ENCODE measurements around the gene HS2ST1.
"Not testable (repeated sequence)": the region's sequence is repeated elsewhere in the genome, so short reads cannot be mapped to it uniquely, and the experiment has no call there.

The HS2ST1 gene

DNA sequence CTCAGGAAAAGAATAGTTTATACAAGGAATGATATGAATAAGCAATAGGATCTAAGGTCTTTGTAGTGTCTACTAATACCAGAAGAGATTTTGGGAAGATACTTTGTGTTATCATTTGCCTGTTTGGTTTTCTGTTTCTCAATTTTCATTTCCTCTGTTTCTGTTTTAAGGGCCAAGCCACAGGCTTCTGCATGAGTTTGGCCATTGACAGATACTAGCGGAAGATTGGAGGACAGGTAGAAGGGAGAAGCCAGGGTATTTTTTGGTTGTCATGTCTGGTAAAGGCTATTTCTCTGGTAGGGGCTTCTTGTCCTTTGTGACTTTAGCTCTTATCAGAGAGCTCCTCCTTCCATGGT lies 51.4 kb downstream of the HS2ST1 start:
- no peak for DNase-seq (ENCODE audit: low read depth, low spot score)

DNA sequence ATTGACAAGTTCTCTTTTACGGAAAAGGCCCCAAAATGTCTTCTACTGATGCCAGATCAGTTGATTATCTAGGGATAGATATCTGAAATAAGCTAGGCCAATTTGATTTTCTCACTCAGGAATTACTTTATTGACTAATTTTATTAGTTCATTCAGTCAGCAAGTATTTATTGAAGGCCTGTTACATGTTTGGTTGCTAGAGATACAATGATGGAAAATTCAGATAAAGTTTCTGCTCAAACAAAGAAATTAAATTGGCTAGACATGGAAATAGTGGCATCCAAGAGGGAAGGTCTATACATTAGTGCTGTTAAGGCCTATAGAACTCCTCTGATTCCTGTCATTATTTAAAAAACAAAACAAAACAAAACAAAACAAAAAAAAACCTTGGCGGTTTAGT lies 56.5 kb downstream of the HS2ST1 start:
- no peak for DNase-seq (ENCODE audit: low read depth, low spot score)

DNA sequence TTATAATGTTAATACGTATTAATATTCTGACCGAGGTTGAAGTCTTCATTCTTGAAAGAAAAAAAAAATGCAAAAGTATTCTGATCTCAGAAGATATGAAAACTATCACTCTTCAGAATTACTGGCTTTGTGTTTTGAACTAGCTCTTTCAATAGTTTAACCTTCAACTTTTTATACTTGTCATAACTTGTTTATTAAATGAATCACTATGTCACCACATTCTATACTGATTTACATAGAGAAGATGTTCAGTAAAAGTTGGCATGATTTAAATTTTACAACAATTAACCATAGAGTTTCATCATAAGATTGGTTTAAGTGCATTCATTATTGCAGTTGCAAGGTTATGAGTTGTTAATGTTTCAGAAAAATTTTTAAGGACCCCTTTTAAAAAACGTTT lies 57.3 kb downstream of the HS2ST1 start:
- no peak for DNase-seq (ENCODE audit: low read depth, low spot score)

DNA sequence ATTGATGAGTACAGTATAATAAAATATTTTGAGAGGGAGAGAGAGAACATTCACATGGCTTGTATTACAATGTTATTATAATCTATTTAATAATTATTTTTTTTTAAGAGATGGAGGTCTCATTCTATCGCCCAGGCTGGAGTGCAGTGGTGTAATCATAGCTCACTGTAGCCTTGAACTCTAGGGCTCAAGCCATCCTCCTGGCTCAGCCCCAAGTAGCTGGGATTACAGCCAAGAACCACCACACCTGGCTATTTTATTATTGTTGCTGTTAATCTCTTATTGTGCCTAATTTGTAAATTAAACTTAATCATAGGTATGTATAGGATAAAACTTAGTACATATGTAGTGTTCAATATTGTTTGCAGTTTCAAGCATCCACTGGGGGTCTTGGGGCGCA lies 57.8 kb downstream of the HS2ST1 start:
- DNase-seq (ENCODE audit: low read depth, low spot score) = no peak

DNA sequence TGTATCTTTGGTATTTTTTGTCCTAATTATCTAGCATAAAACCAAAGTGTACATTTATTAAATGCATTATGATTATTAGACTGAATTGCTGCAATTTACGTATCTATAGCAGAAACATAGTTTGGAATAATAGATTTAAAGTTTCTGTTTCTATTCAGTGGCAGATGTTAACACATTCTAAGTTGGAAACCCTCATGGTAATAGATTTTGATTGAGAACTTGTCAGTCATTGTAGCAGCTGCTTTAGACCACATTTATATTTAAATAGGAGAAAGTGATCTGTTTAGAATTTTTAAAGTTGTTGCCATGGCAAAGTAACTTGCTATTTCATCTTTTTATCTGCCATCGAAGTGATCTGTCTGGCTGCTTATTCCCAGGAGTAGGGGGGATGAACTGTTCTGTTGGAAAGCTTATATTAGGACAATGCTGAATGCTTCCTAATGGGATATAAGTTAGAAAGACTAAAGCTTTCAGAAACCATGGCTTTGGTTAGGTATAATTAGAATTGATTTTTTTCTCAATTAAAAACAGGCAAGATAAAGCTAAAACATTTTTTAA lies 61.6 kb downstream of the HS2ST1 start:
- DNase-seq (ENCODE audit: low read depth, low spot score) = no peak

DNA sequence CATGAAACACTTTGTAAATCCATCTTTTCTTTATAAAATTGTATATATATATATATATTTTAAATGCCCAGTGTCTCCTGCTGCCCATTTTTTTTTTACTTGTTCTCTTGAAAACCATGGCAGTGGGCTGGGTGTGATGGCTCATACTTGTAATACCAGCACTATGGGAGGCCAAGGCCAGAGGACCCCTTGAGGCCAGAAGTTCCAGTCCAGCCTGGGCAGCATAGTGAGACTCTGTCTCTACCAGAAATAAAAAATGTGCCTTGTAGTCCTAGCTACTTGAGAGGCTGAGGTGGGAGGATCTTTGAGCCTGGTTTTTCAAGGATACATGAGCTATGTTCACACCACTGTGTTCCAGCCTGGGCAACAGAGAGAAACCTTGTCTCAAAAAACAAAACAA lies 62.2 kb downstream of the HS2ST1 start:
- no peak for DNase-seq (ENCODE audit: low read depth, low spot score)

DNA sequence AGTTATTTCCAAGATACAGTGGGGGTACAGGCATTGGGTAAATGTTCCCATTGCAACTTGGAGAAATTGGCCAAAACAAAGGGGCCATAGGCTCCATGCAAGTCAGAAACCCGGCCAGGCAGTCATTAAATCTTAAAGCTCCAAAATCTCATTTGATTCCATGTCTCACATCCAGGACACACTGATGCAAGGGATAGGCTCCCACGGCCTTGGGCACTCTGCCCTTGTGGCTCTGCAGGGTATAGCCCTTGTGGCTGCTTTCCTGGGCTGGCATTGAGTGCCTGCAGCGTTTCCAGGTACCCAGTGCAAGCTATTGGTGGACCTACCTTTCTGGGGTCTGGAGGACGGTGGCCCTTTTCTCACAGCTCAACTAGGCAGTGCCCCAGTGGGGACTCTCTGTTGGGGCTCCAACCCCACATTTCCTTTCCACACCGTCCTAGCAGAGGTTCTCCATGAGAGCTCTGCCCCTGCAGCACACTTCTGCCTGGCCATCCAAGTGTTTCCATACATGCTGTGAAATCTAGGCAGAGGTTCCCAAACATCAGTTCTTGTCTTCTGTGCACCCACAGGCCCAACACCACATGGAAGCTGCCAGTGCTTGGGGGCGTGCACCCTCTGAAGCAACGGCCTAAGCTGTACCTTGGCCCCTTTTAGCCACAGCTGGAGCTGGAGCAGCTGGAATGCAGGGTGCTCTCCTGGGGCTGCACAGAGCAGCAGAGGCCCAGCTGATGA lies 67.2 kb downstream of the HS2ST1 start:
- DNase-seq (ENCODE audit: low read depth, low spot score) = no peak

DNA sequence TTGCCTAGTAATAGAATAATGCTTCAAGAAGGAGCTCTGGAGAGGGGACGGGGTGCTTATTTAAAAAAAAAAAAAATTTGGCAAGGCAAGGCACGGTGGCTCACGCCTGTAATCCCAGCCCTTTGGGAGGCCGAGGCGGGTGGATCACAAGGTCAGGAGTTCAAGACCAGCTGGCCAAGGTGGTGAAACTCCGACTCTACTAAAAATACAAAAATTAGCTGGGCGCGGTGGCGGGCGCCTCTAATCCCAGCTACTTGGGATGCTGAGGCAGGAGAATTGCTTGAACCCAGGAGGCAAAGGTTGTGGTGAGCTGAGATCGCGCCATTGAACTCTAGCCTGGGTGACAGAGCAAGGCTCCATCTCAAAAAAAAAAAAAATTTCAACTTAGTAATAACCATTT lies 69.2 kb downstream of the HS2ST1 start:
- not testable (repeated sequence) for DNase-seq (ENCODE audit: low read depth, low spot score)

DNA sequence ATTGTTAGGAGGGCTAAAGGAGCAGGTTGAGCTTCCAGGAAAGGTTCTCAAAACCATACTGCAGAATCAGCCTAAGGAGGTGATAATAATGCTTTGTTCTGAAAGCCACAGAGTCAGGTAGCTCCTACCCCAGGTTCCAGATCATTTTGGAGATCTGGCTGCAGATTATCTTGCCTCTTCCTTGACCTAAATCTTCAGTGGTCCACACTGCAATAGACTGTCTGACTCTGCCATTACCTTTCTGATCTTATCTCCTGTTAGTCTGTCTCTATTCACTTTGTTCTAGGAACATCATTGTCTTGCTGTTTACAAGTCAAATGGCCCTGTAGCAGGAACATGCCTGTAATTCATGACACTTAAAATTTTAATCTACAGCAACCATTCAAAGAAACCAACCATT lies 73.0 kb downstream of the HS2ST1 start:
- DNase-seq (ENCODE audit: low read depth, low spot score) = no peak

DNA sequence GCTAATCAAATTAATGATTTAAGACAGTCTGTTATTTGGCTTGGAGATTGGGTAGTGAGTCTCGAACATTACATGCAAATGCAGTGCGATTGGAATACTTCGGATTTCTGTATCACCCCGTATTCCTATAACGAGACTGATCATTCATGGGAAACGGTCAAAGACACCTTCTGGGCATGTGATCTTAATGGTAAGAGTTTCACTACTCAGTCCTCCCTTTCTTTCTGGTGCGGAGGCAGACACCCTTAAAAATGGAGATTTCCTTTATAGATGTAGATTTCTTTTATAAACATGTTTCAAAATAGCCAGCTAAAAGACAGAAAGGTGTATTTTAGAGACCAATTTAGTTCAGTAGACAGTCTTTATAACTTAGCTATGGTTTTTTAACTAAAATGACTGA lies 74.4 kb downstream of the HS2ST1 start:
- DNase-seq (ENCODE audit: low read depth, low spot score) = no peak

DNA sequence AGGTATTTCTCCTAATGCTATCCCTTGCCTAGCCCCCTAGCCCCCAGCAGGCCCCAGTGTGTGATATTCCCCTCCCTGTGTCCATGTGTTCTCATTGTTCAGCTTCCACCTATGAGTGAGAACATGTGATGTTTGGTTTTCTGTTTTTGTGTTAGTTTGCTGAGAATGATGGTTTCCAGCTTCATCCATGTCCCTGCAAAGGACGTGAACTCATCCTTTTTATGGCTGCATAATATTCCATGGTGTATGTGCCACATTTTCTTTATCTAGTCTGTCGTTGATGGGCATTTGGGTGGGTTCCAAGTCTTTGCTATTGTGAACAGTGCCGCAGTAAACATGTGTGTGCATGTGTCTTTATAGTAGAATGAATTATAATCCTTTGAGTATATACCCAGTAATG lies 75.3 kb downstream of the HS2ST1 start:
- DNase-seq (ENCODE audit: low read depth, low spot score) = not testable (repeated sequence)

DNA sequence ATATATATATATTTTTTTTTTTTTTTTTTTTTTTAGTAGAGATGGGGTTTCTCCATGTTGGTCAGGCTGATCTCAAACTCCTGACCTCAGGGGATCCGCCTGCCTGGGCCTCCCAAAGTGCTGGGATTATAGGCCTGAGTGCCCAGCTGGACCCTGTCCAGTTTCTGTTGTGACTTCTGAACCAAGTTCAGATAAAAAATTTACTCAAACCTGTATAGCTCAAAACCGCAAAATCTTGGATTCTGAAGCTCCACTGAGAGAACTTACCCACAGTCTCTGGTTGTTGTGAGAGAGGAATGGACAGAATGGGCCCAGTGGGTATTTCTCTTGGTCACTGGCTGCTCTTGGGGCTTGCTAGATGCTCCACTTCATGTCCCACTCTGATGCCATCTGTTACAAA lies 76.4 kb downstream of the HS2ST1 start:
- DNase-seq (ENCODE audit: low read depth, low spot score) = no peak

DNA sequence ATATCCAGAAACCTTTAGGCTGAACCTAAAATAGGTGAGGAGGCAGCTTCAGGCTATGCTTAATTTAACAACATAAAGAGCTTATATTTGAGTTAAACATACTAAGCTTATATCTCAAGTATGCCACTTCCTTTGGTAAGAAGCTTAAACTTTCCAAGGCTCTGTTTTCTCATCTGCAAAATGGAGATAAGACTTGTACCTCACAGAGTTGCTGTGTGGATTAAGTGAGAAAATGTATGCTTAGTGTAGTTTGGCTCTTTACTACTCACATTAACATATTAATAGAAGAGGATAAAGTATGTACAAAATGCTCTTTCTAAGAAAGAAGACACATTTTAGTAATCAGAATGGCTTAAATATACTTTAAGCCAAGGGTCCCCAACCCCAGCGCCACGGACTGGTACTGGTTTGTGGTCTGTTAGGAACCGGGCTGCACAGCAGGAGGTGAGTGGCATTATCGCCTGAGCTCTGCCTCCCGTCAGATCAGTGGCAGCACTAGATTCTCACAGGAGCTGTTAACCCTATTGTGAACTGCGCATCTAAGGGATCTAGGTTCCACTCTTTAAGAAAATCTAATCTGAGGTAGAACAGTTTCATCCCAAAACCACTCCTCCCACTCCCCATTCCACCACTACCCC lies 77.2 kb downstream of the HS2ST1 start:
- DNase-seq (ENCODE audit: low read depth, low spot score) = no peak

DNA sequence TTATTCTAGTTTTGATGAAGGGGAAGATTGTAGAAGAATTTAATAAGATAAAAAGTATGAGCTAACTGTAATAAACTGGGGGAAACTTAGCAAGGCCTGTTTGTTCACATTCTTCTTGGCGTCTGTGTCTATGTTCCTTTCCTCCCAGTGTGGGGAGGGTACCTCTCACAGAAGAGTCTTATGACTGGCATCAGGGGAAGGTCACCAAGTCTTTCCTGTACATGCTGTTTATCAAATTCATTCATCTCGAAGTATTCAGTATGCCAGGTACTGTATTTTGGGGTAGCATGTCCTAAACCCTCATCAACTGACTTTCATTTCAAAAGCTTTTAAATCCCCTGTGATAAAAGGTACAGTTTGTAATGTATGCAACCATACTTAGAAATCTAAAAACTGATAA lies 78.4 kb downstream of the HS2ST1 start:
- no peak for DNase-seq (ENCODE audit: low read depth, low spot score)

DNA sequence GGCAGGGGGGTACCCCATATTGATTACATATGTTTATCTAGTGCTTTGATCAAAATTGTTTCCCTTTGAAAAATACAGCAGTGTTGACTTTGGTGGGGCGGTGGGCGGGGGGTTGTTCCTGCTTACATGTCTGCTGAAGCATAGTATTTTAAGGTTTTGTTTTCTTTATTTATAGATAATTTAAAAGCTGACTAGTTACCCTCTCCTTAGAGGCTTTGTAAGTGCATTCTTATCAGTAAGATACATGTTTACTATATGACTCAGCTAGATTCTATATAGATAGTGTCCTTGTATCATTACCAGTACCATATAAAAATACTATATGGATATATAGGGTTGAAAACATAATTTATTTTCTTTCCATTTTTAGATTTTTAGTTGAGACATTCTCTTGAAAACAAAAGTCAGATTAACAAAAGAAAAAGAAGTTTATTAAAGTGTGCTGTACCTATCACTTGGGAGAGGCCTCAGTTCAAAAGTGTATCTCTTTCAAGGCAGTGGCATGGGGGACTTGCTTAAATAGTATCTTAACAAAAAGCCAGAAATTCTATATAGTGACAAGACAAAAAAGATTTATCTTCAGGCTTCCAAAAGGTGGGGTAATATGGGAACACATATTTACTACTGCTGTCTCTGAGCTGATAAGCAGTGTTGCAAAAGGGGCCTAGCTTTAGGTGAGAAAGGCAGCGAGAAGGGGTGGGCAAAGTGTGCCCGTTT lies 79.0 kb downstream of the HS2ST1 start:
- no peak for DNase-seq (ENCODE audit: low read depth, low spot score)

DNA sequence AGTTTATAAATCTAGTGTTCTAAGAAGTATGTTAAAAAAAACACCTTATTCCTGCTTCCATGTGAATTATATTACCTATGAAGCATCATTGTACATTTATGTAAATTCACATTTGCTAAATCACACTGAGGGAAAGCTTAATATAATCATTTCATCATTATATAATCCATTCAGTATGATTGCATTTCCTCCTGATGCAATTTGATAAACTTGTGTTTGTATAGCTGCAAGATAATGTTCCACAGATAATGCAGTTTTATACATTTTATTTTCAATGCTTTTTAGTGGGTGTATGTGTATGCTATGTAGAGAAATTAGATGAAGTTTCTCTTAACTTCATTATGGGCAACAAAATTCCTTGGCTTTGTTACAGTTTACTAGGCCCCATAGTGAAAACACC lies 79.6 kb downstream of the HS2ST1 start:
- DNase-seq (ENCODE audit: low read depth, low spot score) = no peak

DNA sequence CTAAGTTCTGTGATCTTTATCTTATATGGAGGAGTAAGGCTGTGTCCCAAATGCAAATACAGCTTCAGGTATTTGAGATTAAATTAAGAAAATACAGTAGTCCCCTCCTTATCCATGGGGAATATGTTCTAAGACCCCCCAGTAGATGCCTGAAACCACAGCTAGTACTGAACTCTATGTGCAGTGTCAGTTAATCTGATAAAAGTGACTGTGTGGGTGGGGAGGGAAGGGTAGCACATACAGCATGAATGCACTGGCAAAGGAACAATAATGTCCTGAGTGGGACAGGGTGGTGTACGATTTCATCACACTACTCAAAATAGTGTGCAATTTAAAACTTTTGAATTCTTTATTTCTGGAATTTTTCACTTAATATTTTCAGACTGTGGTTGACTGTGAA lies 83.1 kb downstream of the HS2ST1 start:
- no peak for DNase-seq (ENCODE audit: low read depth, low spot score)

DNA sequence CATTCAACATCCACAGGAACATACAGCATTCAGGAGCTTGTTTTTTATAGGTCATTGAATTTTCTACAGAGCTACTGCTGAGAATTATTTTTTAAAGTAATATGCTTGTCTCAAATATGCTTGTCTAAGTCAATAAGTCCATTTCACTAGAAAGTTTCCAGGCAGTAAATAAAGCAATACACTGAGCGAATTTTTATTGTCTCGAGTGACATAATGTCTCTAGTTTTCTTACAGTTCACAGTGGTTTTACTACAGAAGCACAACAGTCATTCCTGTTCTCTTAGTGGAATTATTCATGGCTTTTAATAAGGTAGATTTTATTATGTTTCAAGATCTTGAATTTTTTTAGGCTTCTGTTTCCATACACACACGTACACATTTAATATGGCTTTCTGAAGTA lies 83.8 kb downstream of the HS2ST1 start:
- DNase-seq (ENCODE audit: low read depth, low spot score) = no peak

DNA sequence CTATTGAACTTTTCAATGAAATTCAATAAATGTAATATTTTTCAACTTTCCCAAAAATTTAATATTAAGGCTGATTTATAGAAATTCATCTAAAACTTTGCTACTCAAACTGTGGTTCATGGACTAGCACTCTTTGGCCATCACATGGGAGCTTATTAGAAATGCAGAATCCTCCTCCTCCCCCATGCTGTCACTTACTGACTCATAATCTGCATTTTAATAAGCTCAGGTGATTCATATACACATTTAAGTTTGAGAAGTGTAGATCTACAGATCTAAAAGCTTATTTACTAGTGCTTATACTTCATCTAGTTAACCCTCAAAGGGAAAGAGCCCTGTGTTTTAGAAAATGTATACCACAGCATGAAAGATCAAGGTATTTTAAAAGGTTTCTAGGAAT lies 84.3 kb downstream of the HS2ST1 start:
- DNase-seq (ENCODE audit: low read depth, low spot score) = peak; percentile 30

DNA sequence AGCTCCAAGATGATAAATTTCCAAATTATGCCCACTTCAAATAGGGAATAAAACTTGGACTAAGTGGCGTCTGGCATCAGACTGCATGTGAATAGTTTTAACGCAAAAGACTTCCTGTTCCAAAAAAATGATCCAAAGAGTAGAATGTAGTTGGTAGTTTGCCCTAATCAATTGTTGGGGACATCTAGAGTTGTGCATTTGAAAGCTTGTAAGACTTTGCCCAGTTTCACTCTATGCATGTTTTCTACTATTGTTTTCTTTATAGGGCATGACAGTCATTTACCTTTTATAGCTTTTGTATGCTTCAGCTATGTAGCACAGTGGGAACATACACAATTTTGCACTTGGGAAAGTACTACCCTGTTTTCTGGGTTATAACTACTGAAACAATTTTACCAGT lies 86.0 kb downstream of the HS2ST1 start:
- no peak for DNase-seq (ENCODE audit: low read depth, low spot score)

DNA sequence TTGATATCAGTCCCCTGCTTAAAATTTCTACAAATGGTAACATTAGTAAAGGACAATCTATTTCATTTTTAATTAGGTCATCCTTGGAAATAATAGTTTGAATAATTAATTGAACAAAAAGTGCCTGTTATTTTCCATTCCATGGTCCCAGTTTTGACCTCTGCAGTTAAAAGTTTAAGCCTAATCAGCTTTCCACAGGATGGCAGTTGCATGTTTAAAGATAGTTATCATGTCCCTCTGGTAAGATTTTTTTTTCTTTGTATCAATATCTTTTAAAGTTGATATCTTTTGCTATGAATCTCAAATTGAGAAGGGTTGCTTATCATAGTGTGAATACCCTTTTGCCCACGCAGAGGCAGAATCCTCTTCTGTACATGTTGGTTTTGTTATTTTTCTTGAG lies 90.4 kb downstream of the HS2ST1 start:
- no peak for DNase-seq (ENCODE audit: low read depth, low spot score)

DNA sequence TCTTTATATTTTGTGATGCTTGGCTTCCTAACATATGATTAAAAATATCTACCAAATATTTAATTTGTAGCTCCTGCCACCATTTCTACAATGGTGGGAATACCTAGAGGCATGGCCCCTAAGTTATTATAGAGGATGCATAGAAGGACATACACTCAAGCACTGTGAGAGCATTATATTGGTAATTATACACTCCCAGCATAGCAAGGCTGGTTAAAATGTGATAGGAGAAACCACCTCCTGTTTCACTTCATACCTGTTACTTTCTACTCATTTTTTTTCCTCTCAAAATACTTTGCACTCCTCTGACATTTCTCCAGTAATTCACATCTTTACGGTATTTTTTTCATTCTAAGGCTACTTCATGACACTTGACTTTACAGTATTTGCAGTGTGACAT lies 92.9 kb downstream of the HS2ST1 start:
- DNase-seq (ENCODE audit: low read depth, low spot score) = no peak

DNA sequence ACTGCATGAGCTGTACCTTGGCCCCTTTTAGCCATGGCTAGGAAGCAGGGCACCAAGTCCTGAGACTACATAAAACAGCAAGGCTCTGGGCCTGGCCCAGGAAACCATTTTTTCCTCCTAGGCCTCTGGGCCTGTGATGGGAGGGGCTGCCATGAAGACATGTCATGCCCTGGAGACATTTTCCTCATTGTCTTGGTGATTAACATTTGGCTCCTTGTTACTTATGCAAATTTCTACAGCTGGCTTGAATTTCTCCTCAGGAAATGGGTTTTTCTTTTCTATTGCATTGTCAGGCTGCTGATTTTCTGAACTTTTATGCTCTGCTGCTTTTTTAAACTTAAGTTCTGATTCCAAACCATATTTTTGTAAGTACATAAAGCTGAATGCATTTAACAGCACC lies 99.0 kb downstream of the HS2ST1 start:
- DNase-seq (ENCODE audit: low read depth, low spot score) = not testable (repeated sequence)

Data from astrocyte of the hippocampus (primary cell).